Measurements from ENCODE around the gene EHF. TPM values are rescaled to one million over a fixed set of nuclear protein-coding genes. Genes with fewer than 3 reads are reported as not detected.

The EHF gene
- total and polyA plus RNA-seq, 5 donors from 2014 or later, result not detected

DNA sequence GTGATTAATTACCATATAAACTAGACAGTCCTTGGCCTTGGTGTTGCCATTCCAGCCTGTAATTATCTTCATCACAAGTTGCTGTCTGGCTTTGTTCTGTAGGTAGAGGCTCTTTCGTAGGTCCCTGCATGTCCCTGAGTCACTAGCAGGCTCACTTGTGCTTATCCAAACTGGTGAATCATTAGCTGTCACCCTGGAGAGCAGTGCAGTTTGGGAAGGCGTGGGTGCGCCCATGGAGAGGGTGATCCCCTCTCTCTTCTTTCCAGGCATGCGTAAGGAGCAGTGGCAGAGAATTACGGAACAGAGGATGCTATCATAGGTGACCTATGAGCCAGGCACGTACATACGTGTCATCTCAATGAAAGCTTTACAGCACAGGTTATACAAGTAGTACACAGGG, 11.0 kb upstream of the EHF start:
- H3K36me3 Mint-ChIP-seq, result no peaks in the 10 kb centered on the region
- ATAC-seq (ENCODE audit: low read depth in 2 of 2), result no peak

DNA sequence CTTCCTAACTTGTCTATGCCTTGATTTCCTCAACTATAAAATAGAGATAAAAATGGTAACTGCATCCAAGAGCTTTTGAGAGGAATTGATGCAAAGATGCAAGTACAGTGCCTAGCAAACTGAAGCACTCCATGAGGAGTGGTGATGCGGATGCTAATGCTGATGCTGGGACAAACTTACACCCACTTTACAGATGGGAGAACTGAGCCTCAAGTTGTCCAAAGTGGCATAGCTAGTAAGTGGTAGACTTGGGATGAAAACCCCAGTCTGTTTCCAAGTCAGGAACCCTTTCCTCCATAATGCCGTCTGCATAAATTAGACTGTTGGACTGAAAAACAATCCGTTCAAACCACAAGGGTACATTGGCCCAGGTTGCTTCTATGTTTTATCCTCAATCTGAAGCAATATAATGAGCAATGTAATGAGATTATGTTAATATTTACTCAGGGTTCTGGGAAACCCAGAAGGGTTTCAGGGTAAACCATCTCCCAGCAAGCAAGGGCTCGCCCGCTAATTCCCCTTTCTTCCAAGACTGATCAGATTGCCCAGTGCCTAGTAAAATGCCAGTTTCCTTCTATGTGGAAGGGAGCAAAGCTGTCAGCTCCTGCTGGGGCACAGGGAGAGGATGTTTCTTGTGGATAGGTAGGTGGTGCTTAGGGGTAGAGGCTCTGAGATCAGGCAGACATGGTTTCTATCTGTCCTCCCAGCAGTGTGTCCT, 10.4 kb upstream of the EHF start:
- Histone ChIP-seq H3K27me3 (ENCODE audit: control insufficient read depth, insufficient read depth, low read length) (no peaks in the 10 kb centered on the region), H3K36me3 (ENCODE audit: control insufficient read depth, insufficient read depth, low read length) (no peaks in the 10 kb centered on the region), H3K4me3 (ENCODE audit: low read depth, low read length) (no peak overlapping the region), H3K4me1 (ENCODE audit: control insufficient read depth, insufficient read depth, low read length, poor library complexity, severe bottlenecking) (no peaks in the 10 kb centered on the region), H3K9me3 (ENCODE audit: control insufficient read depth in 2 of 2, low read length in 2 of 2) (no peaks in the 10 kb centered on the region), H3K27ac (ENCODE audit: insufficient read depth, low read length, poor library complexity, severe bottlenecking) (no peak overlapping the region)
- Mint-ChIP-seq H3K9me3 (no peaks in the 10 kb centered on the region), H3K27ac (no peak overlapping the region), H3K36me3 (no peaks in the 10 kb centered on the region), H3K4me3 (no peak overlapping the region), H3K4me1 (no peaks in the 10 kb centered on the region), H3K27me3 (peaks cover 4% of the 10 kb centered on the region)
- DNase-seq (no peak), ATAC-seq (ENCODE audit: low read depth in 2 of 2) (no peak)

More for the DNA sequence above, 11.0 kb upstream of the EHF start:
- Mint-ChIP-seq H3K27ac (no peak overlapping the region), H3K4me1 (no peaks in the 10 kb centered on the region), H3K9me3 (no peaks in the 10 kb centered on the region), H3K4me3 (no peak overlapping the region), H3K27me3 (peaks cover 4% of the 10 kb centered on the region)
- Histone ChIP-seq H3K36me3 (ENCODE audit: control insufficient read depth, insufficient read depth, low read length) (no peaks in the 10 kb centered on the region), H3K4me3 (ENCODE audit: low read depth, low read length) (no peak overlapping the region), H3K27ac (ENCODE audit: insufficient read depth, low read length, poor library complexity, severe bottlenecking) (no peak overlapping the region), H3K27me3 (ENCODE audit: control insufficient read depth, insufficient read depth, low read length) (no peaks in the 10 kb centered on the region), H3K4me1 (ENCODE audit: control insufficient read depth, insufficient read depth, low read length, poor library complexity, severe bottlenecking) (no peaks in the 10 kb centered on the region), H3K9me3 (ENCODE audit: control insufficient read depth in 2 of 2, low read length in 2 of 2) (no peaks in the 10 kb centered on the region)
- no peak for DNase-seq

DNA sequence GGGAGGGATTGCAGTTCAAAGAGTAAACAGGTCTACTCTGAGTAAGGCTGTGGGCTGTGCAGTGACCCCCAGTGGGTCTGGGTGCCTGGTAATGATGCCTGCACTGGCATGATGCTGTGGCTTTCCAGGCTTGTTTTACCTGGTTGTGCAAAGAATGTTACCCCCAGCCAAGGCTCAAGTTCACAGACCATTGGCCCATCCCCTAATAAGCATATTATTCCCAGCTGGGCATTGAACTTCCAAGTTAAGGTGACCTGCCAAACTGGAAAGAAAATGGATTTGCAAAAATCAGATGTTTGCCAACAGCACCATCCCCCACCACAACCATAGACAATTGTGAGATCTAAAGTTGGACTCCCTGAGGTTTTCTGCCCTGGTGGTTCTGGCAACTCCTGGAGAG, 7.9 kb upstream of the EHF start:
- Mint-ChIP-seq H3K9me3 (no peaks in the 10 kb centered on the region), H3K4me1 (no peaks in the 10 kb centered on the region), H3K4me3 (no peak overlapping the region), H3K27me3 (peaks cover 10% of the 10 kb centered on the region), H3K36me3 (no peaks in the 10 kb centered on the region), H3K27ac (no peak overlapping the region)
- no peaks in the 10 kb centered on the region for H3K36me3 ChIP-seq (ENCODE audit: control insufficient read depth, insufficient read depth, low read length)
- H3K9me3 ChIP-seq (ENCODE audit: control insufficient read depth in 2 of 2, low read length in 2 of 2), result no peaks in the 10 kb centered on the region
- DNase-seq (no peak), ATAC-seq (ENCODE audit: low read depth in 2 of 2) (no peak)
- H3K4me3 ChIP-seq (ENCODE audit: low read depth, low read length), result no peak overlapping the region
- no peaks in the 10 kb centered on the region for H3K4me1 ChIP-seq (ENCODE audit: control insufficient read depth, insufficient read depth, low read length, poor library complexity, severe bottlenecking)
- no peaks in the 10 kb centered on the region for H3K27me3 ChIP-seq (ENCODE audit: control insufficient read depth, insufficient read depth, low read length)
- H3K27ac ChIP-seq (ENCODE audit: insufficient read depth, low read length, poor library complexity, severe bottlenecking), result no peak overlapping the region

DNA sequence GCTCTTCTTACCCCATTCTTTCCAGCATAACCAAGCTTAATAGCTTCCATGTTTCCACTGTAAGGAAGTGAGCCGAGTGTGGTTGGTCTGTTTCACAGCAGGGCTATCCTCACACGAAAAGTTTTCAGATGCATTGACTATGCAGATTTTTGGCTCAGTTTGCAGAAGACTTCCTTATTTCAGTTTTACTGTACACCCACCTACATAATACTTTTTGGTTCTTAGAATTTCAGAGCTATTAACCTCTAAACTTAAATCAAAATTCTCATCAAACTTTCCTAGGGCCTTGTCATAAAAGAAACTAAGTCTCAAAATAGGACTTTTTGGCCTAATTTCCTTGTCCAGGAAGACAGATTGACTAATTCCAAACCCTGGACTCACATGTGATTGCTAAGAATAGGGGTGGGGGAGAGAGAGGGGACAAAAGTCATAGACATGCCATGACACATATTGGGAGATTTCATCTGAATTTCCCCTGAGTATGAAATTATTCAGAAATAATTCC, 7.3 kb upstream of the EHF start:
- H3K27ac ChIP-seq (ENCODE audit: insufficient read depth, low read length, poor library complexity, severe bottlenecking), result no peak overlapping the region
- DNase-seq, result no peak
- H3K4me1 Mint-ChIP-seq, result no peaks in the 10 kb centered on the region
- no peaks in the 10 kb centered on the region for H3K36me3 Mint-ChIP-seq
- peaks cover 1% of the 10 kb centered on the region for H3K27me3 ChIP-seq (ENCODE audit: control insufficient read depth, insufficient read depth, low read length)
- ATAC-seq (ENCODE audit: low read depth in 2 of 2), result no peak
- peaks cover 10% of the 10 kb centered on the region for H3K27me3 Mint-ChIP-seq
- H3K9me3 Mint-ChIP-seq, result no peaks in the 10 kb centered on the region
- H3K9me3 ChIP-seq (ENCODE audit: control insufficient read depth in 2 of 2, low read length in 2 of 2), result no peaks in the 10 kb centered on the region
- H3K36me3 ChIP-seq (ENCODE audit: control insufficient read depth, insufficient read depth, low read length), result no peaks in the 10 kb centered on the region
- no peak overlapping the region for H3K4me3 Mint-ChIP-seq
- H3K4me3 ChIP-seq (ENCODE audit: low read depth, low read length), result no peak overlapping the region
- H3K27ac Mint-ChIP-seq, result no peak overlapping the region
- no peaks in the 10 kb centered on the region for H3K4me1 ChIP-seq (ENCODE audit: control insufficient read depth, insufficient read depth, low read length, poor library complexity, severe bottlenecking)

DNA sequence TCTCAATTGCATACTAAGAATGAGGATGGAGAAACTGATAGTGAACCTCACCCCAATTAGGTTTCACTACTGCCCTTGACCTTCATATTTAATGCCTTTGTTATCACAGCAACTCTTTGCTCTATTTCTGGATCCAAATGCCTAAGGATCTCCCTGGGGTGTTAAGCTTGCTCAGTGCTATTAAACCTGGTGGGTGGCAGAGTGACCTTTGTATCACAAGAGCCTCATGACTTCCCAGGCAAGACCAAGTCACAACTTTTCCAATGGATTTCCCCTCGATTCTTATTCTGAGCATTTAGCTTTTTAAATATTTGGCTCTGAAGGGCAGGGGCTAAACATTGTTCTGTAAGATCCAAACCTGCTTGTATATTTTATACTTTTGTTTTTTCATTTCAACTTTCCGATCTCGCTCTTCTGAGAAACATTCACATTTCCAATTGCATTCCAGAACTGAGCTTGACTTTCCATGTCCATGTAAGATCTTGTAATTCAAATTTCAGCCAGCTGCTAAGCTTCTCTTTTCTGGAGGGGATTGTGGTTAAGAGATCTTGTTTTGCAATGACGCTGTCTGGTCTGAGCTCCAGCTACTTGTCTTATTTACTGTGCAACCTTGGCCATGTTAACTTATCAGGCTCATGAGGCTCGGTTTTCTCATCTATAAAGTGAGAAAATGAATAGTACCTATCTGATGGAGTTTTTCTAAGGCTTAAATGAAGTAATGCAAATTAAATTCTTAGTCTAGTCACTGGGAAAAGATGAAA, 6.4 kb upstream of the EHF start:
- no peaks in the 10 kb centered on the region for H3K36me3 Mint-ChIP-seq
- ATAC-seq (ENCODE audit: low read depth in 2 of 2) (no peak), DNase-seq (no peak)
- peaks cover 10% of the 10 kb centered on the region for H3K27me3 Mint-ChIP-seq
- no peak overlapping the region for H3K4me3 Mint-ChIP-seq
- H3K4me1 Mint-ChIP-seq, result no peaks in the 10 kb centered on the region
- no peak overlapping the region for H3K27ac Mint-ChIP-seq
- H3K9me3 Mint-ChIP-seq, result no peaks in the 10 kb centered on the region
- Histone ChIP-seq H3K36me3 (ENCODE audit: control insufficient read depth, insufficient read depth, low read length) (no peaks in the 10 kb centered on the region), H3K9me3 (ENCODE audit: control insufficient read depth in 2 of 2, low read length in 2 of 2) (no peaks in the 10 kb centered on the region), H3K27ac (ENCODE audit: insufficient read depth, low read length, poor library complexity, severe bottlenecking) (no peak overlapping the region), H3K4me1 (ENCODE audit: control insufficient read depth, insufficient read depth, low read length, poor library complexity, severe bottlenecking) (no peaks in the 10 kb centered on the region), H3K4me3 (ENCODE audit: low read depth, low read length) (no peak overlapping the region), H3K27me3 (ENCODE audit: control insufficient read depth, insufficient read depth, low read length) (peaks cover 1% of the 10 kb centered on the region)

DNA sequence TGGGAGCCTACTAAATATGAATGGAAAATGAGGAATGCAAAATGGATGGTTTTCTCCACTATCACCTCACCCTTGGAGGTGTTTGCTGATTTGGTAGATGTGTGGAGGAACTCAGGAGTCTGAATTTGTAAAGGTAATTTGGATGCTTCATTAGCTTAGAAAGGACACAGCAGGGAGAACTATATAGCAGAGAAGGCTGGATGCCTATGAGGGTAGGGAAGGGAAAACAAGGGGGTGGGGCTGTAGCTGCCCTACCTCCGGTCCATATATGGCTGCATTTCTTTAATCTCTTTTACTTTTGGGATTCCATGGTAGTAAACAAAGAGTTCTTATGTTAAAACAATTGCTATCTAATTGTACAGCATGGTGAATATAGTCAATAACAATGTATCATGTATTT, 4.8 kb upstream of the EHF start:
- ATAC-seq (ENCODE audit: low read depth in 2 of 2) (no peak), DNase-seq (no peak)
- H3K4me3 Mint-ChIP-seq, result no peak overlapping the region
- Histone ChIP-seq H3K9me3 (ENCODE audit: control insufficient read depth in 2 of 2, low read length in 2 of 2) (no peaks in the 10 kb centered on the region), H3K4me3 (ENCODE audit: low read depth, low read length) (no peak overlapping the region), H3K36me3 (ENCODE audit: control insufficient read depth, insufficient read depth, low read length) (no peaks in the 10 kb centered on the region), H3K4me1 (ENCODE audit: control insufficient read depth, insufficient read depth, low read length, poor library complexity, severe bottlenecking) (no peaks in the 10 kb centered on the region), H3K27ac (ENCODE audit: insufficient read depth, low read length, poor library complexity, severe bottlenecking) (no peak overlapping the region), H3K27me3 (ENCODE audit: control insufficient read depth, insufficient read depth, low read length) (peaks cover 1% of the 10 kb centered on the region)
- peaks cover 10% of the 10 kb centered on the region for H3K27me3 Mint-ChIP-seq
- H3K9me3 Mint-ChIP-seq, result no peaks in the 10 kb centered on the region
- H3K36me3 Mint-ChIP-seq, result no peaks in the 10 kb centered on the region
- H3K4me1 Mint-ChIP-seq, result no peaks in the 10 kb centered on the region
- H3K27ac Mint-ChIP-seq, result no peak overlapping the region

DNA sequence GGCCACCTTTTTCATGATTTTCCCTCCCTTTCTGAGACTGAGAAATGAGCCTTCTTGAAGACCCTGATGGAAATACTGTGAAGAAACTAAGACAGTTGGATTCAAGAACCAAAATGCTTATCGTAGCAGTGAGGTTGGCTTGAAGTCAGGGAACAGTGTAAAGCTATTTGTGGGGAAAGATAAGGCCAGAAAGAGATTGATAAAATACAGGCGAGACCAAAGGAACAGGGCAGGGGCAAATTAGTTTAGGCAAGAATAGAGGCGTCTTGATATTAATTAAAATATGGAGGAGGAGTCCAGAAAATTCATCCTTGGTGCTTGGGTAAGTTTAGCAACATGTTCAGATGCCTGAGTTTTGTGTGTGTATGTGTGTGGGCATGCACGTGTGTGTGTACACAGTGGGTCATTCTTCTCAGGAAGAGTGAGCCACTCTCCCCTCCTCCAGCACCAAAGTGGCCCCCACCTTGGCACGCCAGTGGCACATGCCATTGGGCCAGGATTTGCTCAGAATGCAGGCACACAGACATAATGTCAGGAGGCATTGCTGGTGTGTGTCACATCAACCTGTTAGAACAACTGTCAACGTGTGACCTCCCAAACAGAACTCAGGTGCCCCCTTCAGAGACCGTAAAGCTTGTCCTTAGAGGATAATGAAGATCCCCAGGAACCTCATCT, 3.9 kb upstream of the EHF start:
- Histone ChIP-seq H3K4me1 (ENCODE audit: control insufficient read depth, insufficient read depth, low read length, poor library complexity, severe bottlenecking) (no peaks in the 10 kb centered on the region), H3K27ac (ENCODE audit: insufficient read depth, low read length, poor library complexity, severe bottlenecking) (no peak overlapping the region), H3K27me3 (ENCODE audit: control insufficient read depth, insufficient read depth, low read length) (peaks cover 1% of the 10 kb centered on the region), H3K36me3 (ENCODE audit: control insufficient read depth, insufficient read depth, low read length) (no peaks in the 10 kb centered on the region), H3K4me3 (ENCODE audit: low read depth, low read length) (no peak overlapping the region), H3K9me3 (ENCODE audit: control insufficient read depth in 2 of 2, low read length in 2 of 2) (no peaks in the 10 kb centered on the region)
- Mint-ChIP-seq H3K36me3 (no peaks in the 10 kb centered on the region), H3K27me3 (peaks cover 10% of the 10 kb centered on the region), H3K9me3 (peaks cover 0 to 2% (median 0%) of the 10 kb centered on the region in 7 donors), H3K4me1 (no peaks in the 10 kb centered on the region), H3K27ac (no peak overlapping the region), H3K4me3 (no peak overlapping the region)
- DNase-seq (no peak), ATAC-seq (ENCODE audit: low read depth in 2 of 2) (no peak)
